ENCODE data around the gene BAAT.
A peak's percentile ranks its signal among the peaks of the same experiment; 100 is the strongest.

The BAAT gene

GRCh38 chr9:101311758-101312420 lies 72.9 kb downstream of the BAAT start:
- TF ChIP-seq, protein P1, sequence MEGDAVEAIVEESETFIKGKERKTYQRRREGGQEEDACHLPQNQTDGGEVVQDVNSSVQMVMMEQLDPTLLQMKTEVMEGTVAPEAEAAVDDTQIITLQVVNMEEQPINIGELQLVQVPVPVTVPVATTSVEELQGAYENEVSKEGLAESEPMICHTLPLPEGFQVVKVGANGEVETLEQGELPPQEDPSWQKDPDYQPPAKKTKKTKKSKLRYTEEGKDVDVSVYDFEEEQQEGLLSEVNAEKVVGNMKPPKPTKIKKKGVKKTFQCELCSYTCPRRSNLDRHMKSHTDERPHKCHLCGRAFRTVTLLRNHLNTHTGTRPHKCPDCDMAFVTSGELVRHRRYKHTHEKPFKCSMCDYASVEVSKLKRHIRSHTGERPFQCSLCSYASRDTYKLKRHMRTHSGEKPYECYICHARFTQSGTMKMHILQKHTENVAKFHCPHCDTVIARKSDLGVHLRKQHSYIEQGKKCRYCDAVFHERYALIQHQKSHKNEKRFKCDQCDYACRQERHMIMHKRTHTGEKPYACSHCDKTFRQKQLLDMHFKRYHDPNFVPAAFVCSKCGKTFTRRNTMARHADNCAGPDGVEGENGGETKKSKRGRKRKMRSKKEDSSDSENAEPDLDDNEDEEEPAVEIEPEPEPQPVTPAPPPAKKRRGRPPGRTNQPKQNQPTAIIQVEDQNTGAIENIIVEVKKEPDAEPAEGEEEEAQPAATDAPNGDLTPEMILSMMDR (IDR thresholded peaks at IDR 0.05) = peak; percentile 73
- no peak for TF ChIP-seq ZFX (IDR thresholded peaks at IDR 0.05; ENCODE audit: borderline replicate concordance)
- H3K27ac ChIP-seq = no peak overlapping the region

- no peak for TF ChIP-seq ZFX (IDR thresholded peaks at IDR 0.05; ENCODE audit: borderline replicate concordance)
- TF ChIP-seq, protein P1 (IDR thresholded peaks at IDR 0.05) = no peak
- H3K27ac ChIP-seq = no peak overlapping the region
Measured at GRCh38 chr9:101311191-101311590, 73.6 kb downstream of the BAAT start.
